Fibroblast of pulmonary artery (primary cell): ENCODE measurements around the gene VEGFA.

Experiments used
- DNase-seq: peaks from one replicate; pipeline ENCODE4 v3.0.0-alpha.2; 2010; ENCODE audit warnings: low read depth
- H3K4me3 ChIP-seq: replicated peaks from 2 replicates; pipeline ENCODE4 v1.5.1; 2011; ENCODE audit warnings: low read depth, mild to moderate bottlenecking, control low read depth, low read length, moderate library complexity
- TF ChIP-seq, protein P1 (sequence below): IDR thresholded peaks from 2 replicates; pipeline ENCODE4 v1.5.1; 2011; ENCODE audit warnings: mild to moderate bottlenecking, control low read depth, low read length, inconsistent platforms; ENCODE audit errors: missing control alignments

VEGFA gene

DNA sequence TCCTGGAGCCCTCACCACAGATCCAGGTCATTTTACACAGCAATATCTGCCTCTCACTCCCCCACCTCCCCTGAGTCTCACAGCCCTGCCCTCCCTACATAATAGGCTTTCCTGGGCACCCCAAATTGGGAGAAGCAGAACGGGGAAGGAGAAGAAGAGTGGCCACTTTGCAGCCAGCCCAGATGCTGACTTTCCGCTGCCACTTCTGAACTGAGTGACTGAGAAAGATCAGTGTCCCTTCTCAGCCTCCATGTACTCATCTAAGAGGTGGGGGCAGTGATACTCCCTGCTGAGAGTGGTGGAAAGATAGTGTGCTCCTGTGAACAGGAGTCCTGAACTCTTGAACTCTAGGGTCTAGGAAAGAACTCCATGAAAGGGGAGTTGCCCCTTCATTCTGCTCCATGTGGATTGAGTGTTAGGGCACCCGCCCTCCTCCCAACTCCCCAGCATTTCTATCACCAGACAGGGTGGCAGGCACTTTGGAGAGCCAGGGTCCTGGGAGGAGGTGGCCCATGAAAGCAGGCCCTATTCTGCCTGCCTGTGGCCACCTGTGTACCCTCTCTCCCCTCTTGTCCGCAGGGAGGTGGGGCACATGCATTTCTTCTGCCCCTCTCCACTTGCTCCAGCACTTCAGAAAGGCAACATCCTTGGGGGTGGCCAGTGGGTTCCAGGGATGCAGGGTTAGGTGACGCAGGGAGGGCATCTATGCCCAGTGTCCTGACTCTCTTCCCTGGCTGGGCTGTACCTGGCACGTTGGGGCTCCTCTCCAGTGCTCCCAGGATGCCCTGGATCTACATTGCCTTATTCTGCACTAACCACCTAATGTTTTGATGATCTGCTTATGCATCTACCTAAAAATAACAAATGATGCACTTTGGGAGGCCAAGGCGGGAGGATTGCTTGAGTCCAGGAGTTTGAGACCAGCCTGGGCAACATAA, 44.1 kb upstream of the VEGFA start:
- H3K4me3 ChIP-seq: no peak overlapping the region
- DNase-seq: no peak
- TF ChIP-seq, protein P1, sequence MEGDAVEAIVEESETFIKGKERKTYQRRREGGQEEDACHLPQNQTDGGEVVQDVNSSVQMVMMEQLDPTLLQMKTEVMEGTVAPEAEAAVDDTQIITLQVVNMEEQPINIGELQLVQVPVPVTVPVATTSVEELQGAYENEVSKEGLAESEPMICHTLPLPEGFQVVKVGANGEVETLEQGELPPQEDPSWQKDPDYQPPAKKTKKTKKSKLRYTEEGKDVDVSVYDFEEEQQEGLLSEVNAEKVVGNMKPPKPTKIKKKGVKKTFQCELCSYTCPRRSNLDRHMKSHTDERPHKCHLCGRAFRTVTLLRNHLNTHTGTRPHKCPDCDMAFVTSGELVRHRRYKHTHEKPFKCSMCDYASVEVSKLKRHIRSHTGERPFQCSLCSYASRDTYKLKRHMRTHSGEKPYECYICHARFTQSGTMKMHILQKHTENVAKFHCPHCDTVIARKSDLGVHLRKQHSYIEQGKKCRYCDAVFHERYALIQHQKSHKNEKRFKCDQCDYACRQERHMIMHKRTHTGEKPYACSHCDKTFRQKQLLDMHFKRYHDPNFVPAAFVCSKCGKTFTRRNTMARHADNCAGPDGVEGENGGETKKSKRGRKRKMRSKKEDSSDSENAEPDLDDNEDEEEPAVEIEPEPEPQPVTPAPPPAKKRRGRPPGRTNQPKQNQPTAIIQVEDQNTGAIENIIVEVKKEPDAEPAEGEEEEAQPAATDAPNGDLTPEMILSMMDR: no peak

DNA sequence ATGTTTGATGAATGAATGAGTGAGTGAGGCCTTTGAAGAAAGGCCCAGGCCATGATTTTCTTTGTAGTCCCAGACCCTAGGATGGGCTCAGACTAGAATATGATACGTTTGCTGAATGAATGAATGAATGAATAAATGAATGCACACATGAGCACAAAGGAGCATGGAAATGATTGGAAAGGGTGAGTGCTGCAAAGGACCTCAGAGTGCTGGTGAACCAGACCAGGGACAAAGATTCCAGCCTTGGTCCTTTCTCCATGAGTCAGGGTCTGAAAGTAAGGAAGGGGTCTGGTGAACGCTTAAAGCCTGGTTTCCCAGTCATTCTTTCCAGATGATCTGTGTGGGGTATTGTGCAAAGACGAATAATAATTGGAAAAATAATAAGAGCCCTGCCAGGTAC, 42.4 kb upstream of the VEGFA start:
- no peak for DNase-seq
- TF ChIP-seq, protein P1: no peak

DNA sequence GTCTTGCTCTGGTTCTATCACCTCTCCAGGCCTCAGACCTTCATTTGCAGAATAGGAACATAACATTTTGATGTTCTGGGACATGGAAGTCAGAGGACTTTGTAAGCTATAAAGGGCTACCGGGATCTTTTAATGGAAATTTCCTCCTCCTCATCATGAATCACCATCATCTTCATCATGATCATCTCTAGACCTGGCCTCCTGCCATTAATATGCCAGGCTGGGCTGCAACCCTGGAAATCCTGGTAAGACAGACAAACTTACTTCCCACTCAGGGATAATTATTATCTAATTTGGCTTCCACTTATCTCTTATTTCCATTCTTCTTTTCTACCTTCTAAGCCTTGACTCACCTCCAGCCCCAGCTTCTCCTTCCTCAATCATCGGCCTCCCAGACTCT, 41.4 kb upstream of the VEGFA start:
- DNase-seq: no peak
- H3K4me3 ChIP-seq: no peak overlapping the region
- TF ChIP-seq, protein P1: no peak

More for the DNA sequence above, 42.4 kb upstream of the VEGFA start:
- H3K4me3 ChIP-seq: no peak overlapping the region

DNA sequence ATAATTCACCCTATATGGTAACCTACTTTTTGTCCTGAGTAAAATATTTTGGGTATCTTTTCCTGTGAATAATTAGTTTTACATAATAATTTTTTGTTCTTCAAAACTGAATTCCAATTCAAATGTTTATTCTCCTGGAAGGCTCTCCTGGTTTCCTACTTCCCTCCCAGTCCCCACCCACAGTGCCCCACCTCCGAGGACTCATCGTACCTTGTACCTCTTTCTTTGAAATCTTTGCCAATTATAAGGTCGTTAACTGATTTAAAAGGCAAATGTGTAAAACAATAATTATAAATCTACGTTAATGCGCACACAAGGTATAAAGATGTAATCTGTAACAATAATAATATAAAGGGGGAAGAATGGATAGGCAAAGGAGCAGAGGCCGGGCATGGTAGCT, 40.5 kb upstream of the VEGFA start:
- DNase-seq: no peak
- H3K4me3 ChIP-seq: no peak overlapping the region
- TF ChIP-seq, protein P1: no peak

DNA sequence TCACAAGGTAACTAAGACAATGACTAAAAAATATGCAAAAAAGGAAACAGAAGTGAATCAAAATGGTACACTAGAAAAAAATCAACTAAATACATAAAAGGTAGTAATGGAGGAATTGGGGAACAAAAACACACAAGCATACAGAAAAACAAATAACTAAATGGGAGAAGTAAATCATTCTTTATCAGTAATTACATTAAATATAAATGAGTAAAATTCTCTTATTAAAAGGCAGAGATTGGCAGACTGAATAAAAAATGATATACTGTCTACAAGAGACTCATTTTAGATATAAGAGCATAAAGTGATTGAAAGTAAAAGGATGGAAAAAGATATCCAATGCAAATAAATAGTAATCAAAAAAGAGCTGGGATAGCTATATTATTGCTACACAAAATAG, 39.4 kb upstream of the VEGFA start:
- H3K4me3 ChIP-seq: no peak overlapping the region
- TF ChIP-seq, protein P1: no peak

DNA sequence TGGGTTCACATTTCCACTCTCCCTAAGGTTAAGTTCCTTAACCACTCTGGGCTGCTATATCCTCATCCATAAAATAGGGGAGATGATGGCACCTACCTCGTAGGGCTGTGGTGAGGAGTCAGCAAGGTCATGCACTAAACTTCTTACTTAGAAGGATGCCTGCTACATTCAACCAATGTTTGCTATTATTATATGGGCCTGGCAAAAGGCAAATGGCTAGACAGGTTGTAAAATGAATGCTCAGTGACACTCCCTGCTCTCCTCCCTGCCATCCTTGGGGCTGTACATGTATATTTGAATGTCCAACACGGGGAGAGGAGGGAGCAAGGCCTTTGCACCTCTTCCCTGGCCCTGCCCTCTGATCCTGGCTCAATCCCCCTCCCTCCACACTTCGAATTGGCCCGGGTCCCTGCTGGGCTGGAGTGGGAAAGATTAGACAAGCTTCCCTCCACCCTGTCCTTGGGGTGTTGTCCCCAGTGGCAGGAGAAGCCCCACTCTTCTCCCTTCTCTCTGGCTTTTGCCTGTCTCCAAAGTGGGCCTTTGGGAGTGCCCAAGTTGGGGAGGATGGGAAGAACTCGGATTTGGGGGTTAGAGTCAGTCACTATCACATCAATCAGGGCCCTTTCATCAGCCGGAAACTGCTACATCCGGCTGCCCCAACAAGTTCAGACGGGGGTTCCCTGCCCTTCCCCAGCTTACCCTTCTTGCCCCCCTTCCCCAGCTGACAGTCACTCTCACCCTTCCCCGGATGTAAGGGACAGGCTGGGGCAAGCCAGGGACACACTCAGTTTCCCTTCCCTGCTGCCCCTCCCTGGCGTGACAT, 36.3 kb upstream of the VEGFA start:
- TF ChIP-seq, protein P1: no peak
- no peak for DNase-seq
- no peak overlapping the region for H3K4me3 ChIP-seq

More for the DNA sequence above, 39.4 kb upstream of the VEGFA start:
- no peak for DNase-seq
